AG09319 (cell line): ENCODE measurements around the gene ARHGAP26.

Experiments used
- DNase-seq: peaks from one replicate; pipeline ENCODE4 v3.0.0-alpha.2; 2010; ENCODE audit warnings: low read depth; ENCODE audit errors: extremely low read depth
- CTCF ChIP-seq: IDR thresholded peaks from 2 replicates; pipeline ENCODE4 v1.5.1; 2011; ENCODE audit warnings: low read depth, mild to moderate bottlenecking, inconsistent platforms, low read length, moderate library complexity

ARHGAP26 gene

GRCh38 chr5:142901476-142902185 lies 131.5 kb downstream of the ARHGAP26 start:
- no peak for DNase-seq
- TF ChIP-seq CTCF: no peak

GRCh38 chr5:142902186-142902965 lies 132.2 kb downstream of the ARHGAP26 start:
- no peak for DNase-seq
- TF ChIP-seq CTCF: no peak

GRCh38 chr5:142904416-142904815 lies 134.2 kb downstream of the ARHGAP26 start:
- TF ChIP-seq CTCF: no peak

GRCh38 chr5:142905348-142905747 lies 135.2 kb downstream of the ARHGAP26 start:
- no peak for DNase-seq
- TF ChIP-seq CTCF: no peak

More at GRCh38 chr5:142904416-142904815, 134.2 kb downstream of the ARHGAP26 start:
- no peak for DNase-seq

GRCh38 chr5:142906863-142907671 lies 136.9 kb downstream of the ARHGAP26 start:
- DNase-seq: no peak
- TF ChIP-seq CTCF: no peak

- DNase-seq: no peak
- no peak for TF ChIP-seq CTCF
Observed at GRCh38 chr5:142908659-142909058, 138.5 kb downstream of the ARHGAP26 start.

GRCh38 chr5:142910128-142910527 lies 140.0 kb downstream of the ARHGAP26 start:
- TF ChIP-seq CTCF: no peak
- no peak for DNase-seq
